ENCODE data around the gene KHDRBS1. TPM values are rescaled to one million over a fixed set of nuclear protein-coding genes. Genes with fewer than 3 reads are reported as not detected.

KHDRBS1 gene
- total and polyA plus RNA-seq, 4 donors: 14.6 to 37.6 (median 24.5) TPM

GRCh38 chr1:32044234-32044633 lies 30.6 kb downstream of the KHDRBS1 start:
- no peak for DNase-seq (ENCODE audit: low spot score)
- H3K36me3 ChIP-seq (ENCODE audit: control insufficient read depth in 4 of 4, insufficient read depth in 3 of 4, low read depth in 1 of 4, low read length in 3 of 4): peaks cover 11 to 72% (median 52%) of the 10 kb centered on the region in 4 donors
- no peak for TF ChIP-seq TAF1 (conservative IDR thresholded peaks at IDR 0.05)
- TF ChIP-seq FOXA1 (IDR thresholded peaks at IDR 0.05): no peak
- no peak for TF ChIP-seq EGR1 (IDR thresholded peaks at IDR 0.05; ENCODE audit: low read depth in 2 of 2)
- TF ChIP-seq CTCF (IDR thresholded peaks at IDR 0.05; ENCODE audit: low read depth, low read length, missing input control): no peak

GRCh38 chr1:32045772-32046171 lies 32.1 kb downstream of the KHDRBS1 start:
- Histone ChIP-seq H3K9me3 (ENCODE audit: control insufficient read depth in 4 of 4, low read length in 3 of 4) (no peaks in the 10 kb centered on the region), H3K4me3 (ENCODE audit: low read depth in 1 of 3, low read length in 3 of 3) (no peak overlapping the region), H3K27me3 (ENCODE audit: control insufficient read depth in 4 of 4, insufficient read depth in 4 of 4, low read length in 3 of 4) (no peaks in the 10 kb centered on the region), H3K27ac (ENCODE audit: low read depth in 1 of 2, low read length in 2 of 2) (no peak overlapping the region), H3K9ac (ENCODE audit: low read depth in 1 of 2, low read length in 2 of 2) (no peak overlapping the region), H3K4me1 (ENCODE audit: control insufficient read depth in 4 of 4, insufficient read depth in 4 of 4, low read length in 3 of 4) (no peaks in the 10 kb centered on the region), H3K36me3 (ENCODE audit: control insufficient read depth in 4 of 4, insufficient read depth in 3 of 4, low read depth in 1 of 4, low read length in 3 of 4) (peaks cover 8 to 60% (median 42%) of the 10 kb centered on the region in 4 donors)
- no peak for DNase-seq (ENCODE audit: low spot score)
- TF ChIP-seq NR2F2 (IDR thresholded peaks at IDR 0.05) (no peak), YY1 (IDR thresholded peaks at IDR 0.05) (no peak), EGR1 (IDR thresholded peaks at IDR 0.05; ENCODE audit: low read depth in 2 of 2) (no peak), CTCF (IDR thresholded peaks at IDR 0.05; ENCODE audit: low read depth, low read length, missing input control) (no peak), ZBTB33 (IDR thresholded peaks at IDR 0.05) (no peak), RAD21 (IDR thresholded peaks at IDR 0.05) (no peak), GABPA (IDR thresholded peaks at IDR 0.05 in 1 of 2, conservative IDR thresholded peaks at IDR 0.05 in 1 of 2) (no peak)
- WGBS: 84% methylated on average over 2 of the region's 2 CpGs

More at GRCh38 chr1:32044234-32044633, 30.6 kb downstream of the KHDRBS1 start:
- H3K4me1 ChIP-seq (ENCODE audit: control insufficient read depth in 4 of 4, insufficient read depth in 4 of 4, low read length in 3 of 4): no peaks in the 10 kb centered on the region
- H3K9ac ChIP-seq (ENCODE audit: low read depth in 1 of 2, low read length in 2 of 2): no peak overlapping the region
- H3K9me3 ChIP-seq (ENCODE audit: control insufficient read depth in 4 of 4, low read length in 3 of 4): no peaks in the 10 kb centered on the region
- no peaks in the 10 kb centered on the region for H3K27me3 ChIP-seq (ENCODE audit: control insufficient read depth in 4 of 4, insufficient read depth in 4 of 4, low read length in 3 of 4)
- no peak overlapping the region for H3K4me3 ChIP-seq (ENCODE audit: low read depth in 1 of 3, low read length in 3 of 3)
- H3K27ac ChIP-seq (ENCODE audit: low read depth in 1 of 2, low read length in 2 of 2): no peak overlapping the region
- 88% methylated on average over 1 of the region's 1 CpG for whole genome bisulfite sequencing

GRCh38 chr1:32047701-32048100 lies 34.0 kb downstream of the KHDRBS1 start:
- no peak for TF ChIP-seq GABPA (IDR thresholded peaks at IDR 0.05 in 1 of 2, conservative IDR thresholded peaks at IDR 0.05 in 1 of 2)
- TF ChIP-seq JUND (IDR thresholded peaks at IDR 0.05): no peak
- TF ChIP-seq CTCF (IDR thresholded peaks at IDR 0.05; ENCODE audit: low read depth, low read length, missing input control): no peak
- TF ChIP-seq HNF4G (IDR thresholded peaks at IDR 0.05): no peak
- TF ChIP-seq FOXA1 (IDR thresholded peaks at IDR 0.05): no peak
- TF ChIP-seq RXRA (IDR thresholded peaks at IDR 0.05): no peak
- no peak for TF ChIP-seq SP1 (IDR thresholded peaks at IDR 0.05)
- no peak for TF ChIP-seq FOXA2 (IDR thresholded peaks at IDR 0.05)
- no peak for TF ChIP-seq REST (IDR thresholded peaks at IDR 0.05)
- Histone ChIP-seq H3K36me3 (ENCODE audit: control insufficient read depth in 4 of 4, insufficient read depth in 3 of 4, low read depth in 1 of 4, low read length in 3 of 4) (peaks cover 14 to 56% (median 35%) of the 10 kb centered on the region in 4 donors), H3K4me3 (ENCODE audit: low read depth in 1 of 3, low read length in 3 of 3) (no peak overlapping the region), H3K9ac (ENCODE audit: low read depth in 1 of 2, low read length in 2 of 2) (no peak overlapping the region), H3K27me3 (ENCODE audit: control insufficient read depth in 4 of 4, insufficient read depth in 4 of 4, low read length in 3 of 4) (no peaks in the 10 kb centered on the region), H3K4me1 (ENCODE audit: control insufficient read depth in 4 of 4, insufficient read depth in 4 of 4, low read length in 3 of 4) (no peaks in the 10 kb centered on the region), H3K27ac (ENCODE audit: low read depth in 1 of 2, low read length in 2 of 2) (no peak overlapping the region), H3K9me3 (ENCODE audit: control insufficient read depth in 4 of 4, low read length in 3 of 4) (no peaks in the 10 kb centered on the region)
- DNase-seq (ENCODE audit: low spot score): no peak

Measured in liver (tissue), 9 donors.